Right lobe of liver (tissue), 4 donors: ENCODE data around the gene PICALM.

Experiments
- POLR2A ChIP-seq: fragments of 450-650 bp; IDR thresholded peaks from one replicate; pipeline ENCODE4 v1.6.1; 2017; ENCODE audit warnings: antibody characterized with exemption, mild to moderate bottlenecking
- TF ChIP-seq, protein P1 (sequence below), 4 donors: fragments of 200-600 bp in 3 of 4; fragments of 450-650 bp in 1 of 4; IDR thresholded peaks; one replicate each; pipeline versions ENCODE4 v1.5.1 to v1.8.0; 2016 to 2022; ENCODE audit warnings: antibody characterized with exemption in 4 of 4, mild to moderate bottlenecking in 2 of 4
- donor health status: DM: no; HTN: no; CAD: no.
- donor health status: DM: no; HTN: no; CAD: no.
- donor health status: DM: no; HTN: yes; CAD: no.

DNA sequence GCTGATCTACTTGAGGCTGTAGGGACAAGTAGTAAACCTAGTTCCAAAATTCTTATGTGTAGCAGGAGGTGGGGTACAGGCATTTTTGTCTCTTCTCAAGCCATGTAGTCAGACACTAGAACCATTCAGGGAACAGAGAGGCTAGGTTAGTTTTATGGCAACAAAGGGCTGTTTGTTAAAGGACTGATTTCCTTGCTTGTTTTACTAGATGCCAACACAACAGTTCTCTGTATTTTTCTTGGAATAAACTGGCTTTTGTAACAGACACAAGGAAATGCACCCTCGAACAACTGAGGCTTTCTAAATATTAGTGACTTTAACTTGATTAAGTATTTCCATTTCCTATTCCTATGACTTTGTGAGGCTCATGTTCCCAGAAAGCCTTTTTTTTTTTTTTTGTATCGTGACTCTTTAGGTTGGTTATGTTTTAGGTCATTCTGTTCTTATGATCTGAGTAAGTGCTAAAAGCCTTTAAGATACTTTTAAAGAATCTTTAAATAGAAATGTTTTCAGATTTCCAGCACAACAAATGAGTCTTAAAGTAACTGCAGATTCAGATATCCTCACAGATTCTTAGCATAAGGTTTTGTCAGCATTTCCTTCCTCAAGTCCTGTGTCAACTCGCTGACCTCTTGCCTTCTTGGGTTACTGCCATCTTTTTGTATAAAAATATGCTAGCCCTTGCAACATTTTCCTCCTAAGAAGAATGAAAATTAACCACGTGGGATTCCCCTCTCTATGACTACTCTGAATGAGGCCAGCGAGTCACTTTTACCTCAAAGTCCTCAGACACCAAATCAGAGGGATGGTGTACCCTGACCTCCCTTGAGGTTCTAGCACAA, 121.2 kb downstream of the PICALM start:
- TF ChIP-seq, protein P1, sequence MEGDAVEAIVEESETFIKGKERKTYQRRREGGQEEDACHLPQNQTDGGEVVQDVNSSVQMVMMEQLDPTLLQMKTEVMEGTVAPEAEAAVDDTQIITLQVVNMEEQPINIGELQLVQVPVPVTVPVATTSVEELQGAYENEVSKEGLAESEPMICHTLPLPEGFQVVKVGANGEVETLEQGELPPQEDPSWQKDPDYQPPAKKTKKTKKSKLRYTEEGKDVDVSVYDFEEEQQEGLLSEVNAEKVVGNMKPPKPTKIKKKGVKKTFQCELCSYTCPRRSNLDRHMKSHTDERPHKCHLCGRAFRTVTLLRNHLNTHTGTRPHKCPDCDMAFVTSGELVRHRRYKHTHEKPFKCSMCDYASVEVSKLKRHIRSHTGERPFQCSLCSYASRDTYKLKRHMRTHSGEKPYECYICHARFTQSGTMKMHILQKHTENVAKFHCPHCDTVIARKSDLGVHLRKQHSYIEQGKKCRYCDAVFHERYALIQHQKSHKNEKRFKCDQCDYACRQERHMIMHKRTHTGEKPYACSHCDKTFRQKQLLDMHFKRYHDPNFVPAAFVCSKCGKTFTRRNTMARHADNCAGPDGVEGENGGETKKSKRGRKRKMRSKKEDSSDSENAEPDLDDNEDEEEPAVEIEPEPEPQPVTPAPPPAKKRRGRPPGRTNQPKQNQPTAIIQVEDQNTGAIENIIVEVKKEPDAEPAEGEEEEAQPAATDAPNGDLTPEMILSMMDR (IDR thresholded peaks at IDR 0.05) = no peak
- TF ChIP-seq POLR2A = no peak
